Large intestine (tissue), 3 donors: Measurements from ENCODE around the gene ELP6. TPM values are rescaled to one million over a fixed set of nuclear protein-coding genes. Genes with fewer than 3 reads are reported as not detected.
"Not testable (repeated sequence)": the region's sequence is repeated elsewhere in the genome, so short reads cannot be mapped to it uniquely, and the experiment has no call there.

Experiments
- DNase-seq, 2 donors: peaks; one replicate each; pipeline versions ENCODE4 v3.0.0 to v3.0.0-alpha.2; 2013
- H3K27ac ChIP-seq: one replicate; pipeline ENCODE4 v1.5.1; 2013; ENCODE audit warnings: low read length
- H3K27me3 ChIP-seq: 2 replicates; pipeline ENCODE4 v1.6.1; 2013; ENCODE audit warnings: low read length; ENCODE audit not compliant: control insufficient read depth, insufficient read depth
- H3K36me3 ChIP-seq: 2 replicates; pipeline ENCODE4 v1.6.1; 2013; ENCODE audit warnings: low read length; ENCODE audit not compliant: control insufficient read depth, insufficient read depth
- H3K4me1 ChIP-seq: one replicate; pipeline ENCODE4 v1.6.1; 2013; ENCODE audit warnings: low read length; ENCODE audit not compliant: control insufficient read depth, insufficient read depth
- H3K4me3 ChIP-seq: one replicate; pipeline ENCODE4 v1.5.1; 2013; ENCODE audit warnings: low read length
- H3K9me3 ChIP-seq: one replicate; pipeline ENCODE4 v1.6.1; 2013; ENCODE audit warnings: mild to moderate bottlenecking, low read depth, low read length, moderate library complexity; ENCODE audit not compliant: control insufficient read depth
- WGBS: methylation state at CpG from one replicate; pipeline ENCODE4 v1.1.5; 2013; ENCODE audit warnings: low lambda C conversion rate; ENCODE audit not compliant: insufficient coverage; 5-methylcytosine and 5-hydroxymethylcytosine counted together
- polyA plus RNA-seq: library from polyadenylated mRNA; unstranded; fragments of 120-200 nt; gene quantifications from one replicate; pipeline ENCODE4 v1.2.1, GENCODE V29; 2013

The ELP6 gene
- polyA plus RNA-seq, 1 donor = 28.0 TPM

- Histone ChIP-seq H3K27ac (peak overlapping the region; percentile 95), H3K9me3 (no peaks in the 10 kb centered on the region), H3K4me1 (no peaks in the 10 kb centered on the region), H3K27me3 (no peaks in the 10 kb centered on the region), H3K36me3 (peaks cover 23% of the 10 kb centered on the region), H3K4me3 (peak overlapping the region; percentile 82)
- peak in 1 of 2 donors; percentile 57 for DNase-seq
- WGBS = no CpG with 5 or more reads among the region's 36 CpGs
Observed at GRCh38 chr3:47512416-47513124, 942 bp downstream of the ELP6 start.

DNA sequence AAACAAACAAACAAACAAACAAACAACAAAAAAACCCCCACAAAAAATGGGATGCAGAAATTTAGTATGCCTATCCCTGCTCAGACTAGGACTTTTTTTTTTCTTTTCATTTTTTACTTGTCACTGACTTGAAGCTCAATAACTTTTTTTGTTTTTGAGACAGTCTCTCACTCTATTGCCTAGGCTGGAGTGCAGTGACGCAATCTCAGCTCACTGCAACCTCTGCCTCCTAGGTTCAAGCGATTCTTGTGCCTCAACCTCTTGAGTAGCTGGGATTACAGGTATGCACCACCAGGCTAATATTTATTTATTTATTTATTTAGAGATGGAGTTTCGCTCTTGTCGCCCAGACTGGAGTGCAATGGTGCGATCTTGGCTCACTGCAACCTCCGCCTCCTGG is 8.2 kb downstream of the ELP6 start:
- peaks cover 54% of the 10 kb centered on the region for H3K36me3 ChIP-seq
- no CpG with 5 or more reads among the region's 6 CpGs for WGBS
- H3K9me3 ChIP-seq, H3K4me1 ChIP-seq, H3K27ac ChIP-seq, DNase-seq, H3K4me3 ChIP-seq, H3K27me3 ChIP-seq: not testable (repeated sequence)

GRCh38 chr3:47504113-47504512 is 9.4 kb downstream of the ELP6 start:
- Histone ChIP-seq H3K36me3 (peaks cover 53% of the 10 kb centered on the region), H3K4me3 (no peak overlapping the region), H3K9me3 (no peaks in the 10 kb centered on the region), H3K27me3 (no peaks in the 10 kb centered on the region), H3K4me1 (no peaks in the 10 kb centered on the region), H3K27ac (no peak overlapping the region)
- no CpG with 5 or more reads among the region's 7 CpGs for WGBS
- no peak for DNase-seq

GRCh38 chr3:47503033-47503432 is 10.5 kb downstream of the ELP6 start:
- no peak for DNase-seq
- WGBS = 100% methylated on average over 1 of the region's 2 CpGs
- no peaks in the 10 kb centered on the region for H3K9me3 ChIP-seq
- peaks cover 59% of the 10 kb centered on the region for H3K36me3 ChIP-seq
- H3K27me3 ChIP-seq = no peaks in the 10 kb centered on the region
- H3K4me1 ChIP-seq = no peaks in the 10 kb centered on the region
- H3K4me3 ChIP-seq = no peak overlapping the region
- no peak overlapping the region for H3K27ac ChIP-seq

- Histone ChIP-seq H3K4me1 (no peaks in the 10 kb centered on the region), H3K27me3 (no peaks in the 10 kb centered on the region), H3K4me3 (no peak overlapping the region), H3K36me3 (peaks cover 57% of the 10 kb centered on the region), H3K9me3 (no peaks in the 10 kb centered on the region), H3K27ac (no peak overlapping the region)
- DNase-seq = no peak
Observed at GRCh38 chr3:47496892-47497291, 16.6 kb downstream of the ELP6 start.

DNA sequence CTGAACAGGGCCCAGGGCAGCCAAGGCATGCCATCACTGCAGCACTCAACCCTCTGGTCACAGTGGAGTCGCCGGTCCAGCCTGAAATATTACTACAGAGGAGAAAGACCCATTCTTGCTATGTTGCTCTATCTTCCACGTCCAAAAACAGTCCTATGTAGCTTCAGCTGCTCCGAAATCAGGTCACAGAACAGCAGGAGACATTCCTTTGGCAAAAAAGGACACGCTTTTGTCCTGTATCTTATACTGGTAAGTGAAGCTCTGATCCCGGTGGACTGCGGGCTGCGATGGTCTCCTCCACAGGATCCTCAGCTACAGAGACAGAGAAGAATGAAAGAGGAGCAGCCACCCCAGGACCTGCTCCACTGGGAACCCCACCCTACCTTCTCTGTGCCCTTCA is 17.6 kb downstream of the ELP6 start:
- no peak for DNase-seq
- H3K27me3 ChIP-seq = no peaks in the 10 kb centered on the region
- no CpG with 5 or more reads among the region's 8 CpGs for WGBS
- H3K4me3 ChIP-seq = no peak overlapping the region
- H3K27ac ChIP-seq = no peak overlapping the region
- no peaks in the 10 kb centered on the region for H3K9me3 ChIP-seq
- H3K36me3 ChIP-seq = peaks cover 50% of the 10 kb centered on the region
- no peaks in the 10 kb centered on the region for H3K4me1 ChIP-seq

DNA sequence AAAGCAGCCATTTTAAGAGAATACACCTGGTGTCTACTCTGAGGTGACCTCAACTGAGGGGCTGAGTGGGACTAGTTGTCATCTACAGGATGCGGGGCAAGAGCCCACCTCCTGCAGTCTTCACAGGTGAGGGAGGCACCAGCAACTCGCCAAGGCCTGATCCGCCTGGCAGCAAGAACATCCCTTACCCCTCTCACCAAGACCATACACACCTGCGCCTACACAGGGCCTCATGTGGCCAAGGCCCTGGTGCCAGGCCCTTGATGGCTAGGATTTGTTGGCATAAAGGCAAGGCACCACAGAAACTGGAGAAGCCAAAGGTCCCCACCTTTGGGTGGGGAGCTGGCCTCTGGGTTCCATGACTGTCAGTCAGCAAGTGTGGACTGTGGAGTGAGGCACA is 18.4 kb downstream of the ELP6 start:
- Histone ChIP-seq H3K4me3 (no peak overlapping the region), H3K9me3 (no peaks in the 10 kb centered on the region), H3K36me3 (peaks cover 43% of the 10 kb centered on the region), H3K27me3 (no peaks in the 10 kb centered on the region), H3K4me1 (no peaks in the 10 kb centered on the region), H3K27ac (no peak overlapping the region)
- no peak for DNase-seq
- WGBS = no CpG with 5 or more reads among the region's 4 CpGs

- H3K36me3 ChIP-seq = peaks cover 18% of the 10 kb centered on the region
- no peak overlapping the region for H3K27ac ChIP-seq
- no peak overlapping the region for H3K4me3 ChIP-seq
- H3K9me3 ChIP-seq = no peaks in the 10 kb centered on the region
- no peaks in the 10 kb centered on the region for H3K27me3 ChIP-seq
- DNase-seq = no peak
- no CpG with 5 or more reads among the region's 12 CpGs for WGBS
- H3K4me1 ChIP-seq = no peaks in the 10 kb centered on the region
Observed at GRCh38 chr3:47491777-47492176, 21.7 kb downstream of the ELP6 start.

- H3K4me1 ChIP-seq = no peaks in the 10 kb centered on the region
- no peak overlapping the region for H3K27ac ChIP-seq
- no peaks in the 10 kb centered on the region for H3K27me3 ChIP-seq
- no peak for DNase-seq
- H3K4me3 ChIP-seq = no peak overlapping the region
- no peaks in the 10 kb centered on the region for H3K9me3 ChIP-seq
- 80% methylated on average over 1 of the region's 3 CpGs for WGBS
- peaks cover 17% of the 10 kb centered on the region for H3K36me3 ChIP-seq
Observed at GRCh38 chr3:47491186-47491585, 22.3 kb downstream of the ELP6 start.

- Histone ChIP-seq H3K27me3 (no peaks in the 10 kb centered on the region), H3K27ac (no peak overlapping the region), H3K36me3 (peaks cover 3% of the 10 kb centered on the region), H3K4me1 (peaks cover 4% of the 10 kb centered on the region), H3K9me3 (no peaks in the 10 kb centered on the region), H3K4me3 (no peak overlapping the region)
- no peak for DNase-seq
- 100% methylated on average over 1 of the region's 2 CpGs for WGBS
Observed at GRCh38 chr3:47487265-47487664, 26.2 kb downstream of the ELP6 start.

- Histone ChIP-seq H3K9me3 (no peaks in the 10 kb centered on the region), H3K4me1 (peaks cover 8% of the 10 kb centered on the region), H3K27ac (no peak overlapping the region), H3K36me3 (no peaks in the 10 kb centered on the region), H3K4me3 (no peak overlapping the region), H3K27me3 (no peaks in the 10 kb centered on the region)
- DNase-seq = no peak
- no CpG with 5 or more reads among the region's 3 CpGs for WGBS
Observed at GRCh38 chr3:47485812-47486211, 27.7 kb downstream of the ELP6 start.
